ENCODE results near the gene SURF6. TPM values are rescaled to one million over a fixed set of nuclear protein-coding genes. Genes with fewer than 3 reads are reported as not detected.
A peak's percentile ranks its signal among the peaks of the same experiment; 100 is the strongest.

Gene SURF6
- total and polyA plus RNA-seq, 2 of the 8 experiments (the other 6 are each of a cell fraction or from before 2014, with no cell fraction given): 6.1 to 23.7 TPM

GRCh38 chr9:133342069-133342406, 6.0 kb upstream of the SURF6 start:
- H3K27me3 ChIP-seq (replicated peaks in 1 of 4; ENCODE audit: control insufficient read depth in 3 of 4, extremely low read depth in 1 of 4, insufficient read depth in 3 of 4, low read length in 3 of 4): no peaks in the 10 kb centered on the region
- POLR2A ChIA-PET (ENCODE audit: partially characterized antibody): interaction anchor here (0.8 to 14.8 kb wide), 6 partner anchors 11 to 119 kb away, joined by 3 to 303 read pairs (median 6); partner anchors contain the start of genes ADAMTS13, MED22, RPL7A and SURF1
- H3K4me2 ChIP-seq (ENCODE audit: insufficient read depth in 1 of 2, low read depth in 2 of 2, low read length in 2 of 2): no peak overlapping the region
- no peak overlapping the region for H3K4me3 ChIP-seq (ENCODE audit: extremely low read depth in 1 of 4, insufficient read depth in 2 of 4, low read depth in 3 of 4, low read length in 4 of 4)
- H3K4me1 ChIP-seq (replicated peaks in 1 of 4; ENCODE audit: control insufficient read depth in 3 of 4, insufficient read depth in 4 of 4, low read length in 3 of 4): peaks cover 0 to 7% (median 5%) of the 10 kb centered on the region in 4 experiments; a peak in 5 of 7 replicates
- peaks cover 31 to 70% (median 53%) of the 10 kb centered on the region in 4 experiments for H3K36me3 ChIP-seq (ENCODE audit: control insufficient read depth in 2 of 4, insufficient read depth in 4 of 4, low read length in 3 of 4)
- no peak overlapping the region for H3K56ac ChIP-seq (replicated peaks; ENCODE audit: insufficient read length, low read depth, low read length)
- no peak overlapping the region; the same call in 1 of the 2 replicates for H4K8ac ChIP-seq (ENCODE audit: extremely low read depth, insufficient read depth, low read length)
- no peak overlapping the region for H2BK120ac ChIP-seq (replicated peaks; ENCODE audit: low read depth, low read length)
- H4K20me1 ChIP-seq (replicated peaks in 1 of 2; ENCODE audit: control insufficient read depth in 1 of 2, insufficient read depth in 2 of 2, low read length in 2 of 2): peaks cover 12 to 34% of the 10 kb centered on the region in 2 experiments
- H3K18ac ChIP-seq (ENCODE audit: extremely low read depth, low read length): no peak overlapping the region
- H3K23me2 ChIP-seq (ENCODE audit: low read depth, low read length): peaks cover 3% of the 10 kb centered on the region; the same call in 1 of the 2 replicates
- H3K79me2 ChIP-seq (ENCODE audit: control insufficient read depth in 1 of 2, insufficient read depth in 2 of 2, low read length in 2 of 2): peaks cover 4 to 20% of the 10 kb centered on the region in 2 experiments; a peak in 3 of 4 replicates
- peaks cover 17% of the 10 kb centered on the region for H3K79me1 ChIP-seq (ENCODE audit: low read depth, low read length)
- 74% methylated on average over 9 of the region's 12 CpGs; no CpG with 5 or more reads in 1 of the 2 experiments for WGBS, 2 experiments (ENCODE audit: extremely low coverage in 1 of 2, insufficient coverage in 1 of 2, insufficient read length in 1 of 2, insufficient replicate concordance in 2 of 2, low coverage in 1 of 2, low lambda C conversion rate in 2 of 2, missing lambda C conversion rate in 1 of 2)
- no peak overlapping the region for H3K23ac ChIP-seq (ENCODE audit: insufficient read length)
- no peak overlapping the region for H2AK5ac ChIP-seq (ENCODE audit: low read depth, low read length)
- no peak overlapping the region for H2BK15ac ChIP-seq (ENCODE audit: low read length)
- H3K14ac ChIP-seq (ENCODE audit: insufficient read length): no peak overlapping the region
- H2AFZ ChIP-seq (ENCODE audit: low read length): no peak overlapping the region
- CTCF ChIA-PET (ENCODE audit: partially characterized antibody): interaction anchor here (0.8 to 5.5 kb wide), 30 partner anchors 9 to 228 kb away, joined by 3 to 45 read pairs (median 5); partner anchors contain the start of genes SLC2A6 and SURF1
- H2BK20ac ChIP-seq (ENCODE audit: low read length): no peak overlapping the region
- FAIRE-seq (no peak), DNase-seq (ENCODE audit: low read depth in 1 of 2, low spot score in 2 of 2) (peak in 1 of 2 experiments; percentile 76)
- H3K4ac ChIP-seq (replicated peaks; ENCODE audit: insufficient read length, low read depth, low read length): no peak overlapping the region
- no peak overlapping the region for H2BK12ac ChIP-seq (ENCODE audit: low read depth, low read length)
- H4K91ac ChIP-seq (replicated peaks; ENCODE audit: insufficient read length, low read length): no peak overlapping the region
- no peak overlapping the region for H4K5ac ChIP-seq (ENCODE audit: insufficient read length, low read depth, low read length)
- no peak overlapping the region for H3K27ac ChIP-seq (ENCODE audit: low read depth, low read length)
- no peaks in the 10 kb centered on the region for H3K9me3 ChIP-seq (ENCODE audit: insufficient read depth in 2 of 2, low read depth in 1 of 2, low read length in 1 of 2)
- H2BK5ac ChIP-seq (ENCODE audit: low read depth, low read length): 0 out of 2 replicates have a peak overlapping the region, but pooled peaks have one; percentile 18
- no peak overlapping the region for H3K9ac ChIP-seq (replicated peaks in 1 of 4; ENCODE audit: extremely low read depth in 1 of 4, low read depth in 3 of 4, low read length in 3 of 4)
- TF ChIP-seq POU5F1 (IDR thresholded peaks at IDR 0.05; ENCODE audit: low read depth, low read length) (no peak), CTCF (IDR thresholded peaks at IDR 0.05; ENCODE audit: control extremely low read depth in 1 of 3, insufficient read depth in 1 of 3, low read depth in 1 of 3, low read length in 3 of 3) (peak in 2 of 3 experiments; percentile 81 to 86; a peak in 3 of 4 replicates), GABPA (IDR thresholded peaks at IDR 0.05; ENCODE audit: borderline replicate concordance, insufficient read depth, low read length) (no peak), CBX8 (IDR thresholded peaks at IDR 0.05; ENCODE audit: borderline replicate concordance, low read depth, low read length) (no peak), CHD1 (IDR thresholded peaks at IDR 0.05; ENCODE audit: low read depth, low read length) (no peak), RAD21 (IDR thresholded peaks at IDR 0.05 in 1 of 2, conservative IDR thresholded peaks at IDR 0.05 in 1 of 2; ENCODE audit: low read depth in 2 of 2, low read length in 2 of 2) (peak; percentile 19 to 33; a peak in 3 of 4 replicates), TAF7 (optimal IDR thresholded peaks at IDR 0.05; ENCODE audit: borderline replicate concordance, low read depth, low read length) (no peak), RXRA (IDR thresholded peaks at IDR 0.05; ENCODE audit: insufficient read depth, low read depth, low read length) (no peak), EP300 (IDR thresholded peaks at IDR 0.05; ENCODE audit: borderline replicate concordance in 1 of 2, low read depth in 2 of 2, low read length in 2 of 2) (no peak)
